Spleen (tissue), 7 donors: ENCODE results near the gene STRN.

ENCODE experiments used
- CTCF ChIP-seq, 11 experiments: fragments of 200-600 bp in 7 of 11; fragments of 450-650 bp in 4 of 11; sonication (generic) in 4 of 11; IDR thresholded peaks in 8 of 11; conservative IDR thresholded peaks in 3 of 11; 1 replicate in 7 of 11; 2 replicates in 4 of 11; pipeline versions ENCODE4 v1.4.0 to v1.8.0; 2016 to 2021; ENCODE audit warnings: antibody characterized with exemption in 11 of 11, inconsistent platforms in 4 of 11, mild to moderate bottlenecking in 1 of 11
- POLR2A ChIP-seq, 3 donors: fragments of 450-650 bp; IDR thresholded peaks; one replicate each; pipeline ENCODE4 v1.5.1; 2017; ENCODE audit warnings: antibody characterized with exemption in 3 of 3, mild to moderate bottlenecking in 1 of 3
- POLR2AphosphoS5 ChIP-seq, 3 donors: sonication (generic); formaldehyde crosslinking; IDR thresholded peaks; one replicate each; pipeline ENCODE4 v1.5.1; 2017; ENCODE audit warnings: antibody characterized with exemption in 3 of 3
- donor health status: DM: no; HTN: no; CAD: no; lungs with moderate emphysema.
- donor health status: DM: no; HTN: no; CAD: no.
- donor health status: DM: no; HTN: no; CAD: no.

DNA sequence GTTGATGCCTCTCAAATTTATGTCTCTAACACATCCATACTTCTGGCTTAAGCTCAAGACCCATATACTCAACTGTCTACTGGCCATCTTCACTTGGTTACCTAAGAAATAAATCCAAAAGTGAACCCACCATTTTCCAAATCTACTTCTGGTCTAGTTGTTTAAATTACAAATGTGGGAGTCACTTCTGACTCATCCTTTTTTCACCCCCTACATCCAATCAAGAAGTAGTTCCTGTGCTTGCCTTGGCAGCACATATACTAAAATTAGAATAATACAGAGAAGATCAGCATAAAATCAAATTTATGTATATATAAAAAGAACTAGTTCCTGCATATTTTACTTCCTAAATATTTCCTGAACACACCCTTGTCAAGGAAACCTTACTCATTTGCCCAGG is 53.6 kb downstream of the STRN start:
- TF ChIP-seq CTCF (IDR thresholded peaks at IDR 0.05 in 8 of 11, conservative IDR thresholded peaks at IDR 0.05 in 3 of 11) (no peak), POLR2A (IDR thresholded peaks at IDR 0.05) (no peak), POLR2AphosphoS5 (IDR thresholded peaks at IDR 0.05) (no peak)
